Stimulated activated CD4-positive, alpha-beta T cell treated with anti-CD3 and anti-CD28 coated beads, Interleukin-1b, Interleukin-23, amount 100 ng/mL, for 24 hours (primary cell): ENCODE data around the gene DRD5.

Experiments
- DNase-seq, 4 experiments: peaks; one replicate each; pipeline ENCODE4 v3.0.0-alpha.2; 2020; ENCODE audit warnings: low read depth in 4 of 4, low spot score in 1 of 4

Gene DRD5

DNA sequence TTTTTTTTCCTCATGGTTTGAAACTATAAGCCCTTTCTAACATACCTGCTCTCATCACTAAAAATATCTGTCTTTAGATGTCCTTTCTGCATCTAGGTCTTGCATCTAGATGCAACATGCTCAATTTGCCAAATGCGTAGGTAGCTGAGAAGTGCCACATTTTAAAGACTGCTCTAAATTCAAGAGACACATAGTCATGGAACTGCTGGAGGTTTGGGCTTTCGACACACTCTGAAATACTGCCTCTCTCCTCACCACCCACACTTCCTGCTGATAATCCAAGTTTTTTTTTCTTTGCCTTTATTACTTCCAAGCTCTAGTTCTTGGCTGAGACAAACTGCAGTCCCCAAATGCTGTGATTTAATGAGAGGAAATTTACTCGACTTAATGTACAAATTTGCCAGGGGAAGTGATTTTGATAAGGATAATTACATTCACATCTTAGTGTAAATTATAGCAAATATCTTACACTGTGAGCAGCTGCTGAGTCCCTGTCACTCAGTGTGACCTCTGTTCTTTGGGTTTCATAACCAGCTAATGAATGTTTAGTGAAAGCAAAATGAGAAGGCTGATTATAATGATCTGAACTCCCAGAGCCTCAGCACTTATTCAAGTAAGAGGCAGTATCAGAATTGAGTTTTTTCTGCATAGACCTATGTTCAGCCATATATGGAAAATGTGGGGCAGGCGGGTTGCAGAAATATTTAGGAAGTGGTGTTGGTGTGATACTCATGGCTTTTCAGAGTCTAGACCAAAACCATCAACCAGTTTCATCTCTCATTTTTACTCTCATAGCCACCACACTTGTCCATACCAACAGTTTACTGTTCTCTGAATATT, 31.3 kb downstream of the DRD5 start:
- DNase-seq: no peak

GRCh38 chr4:9816285-9816684, 34.9 kb downstream of the DRD5 start:
- DNase-seq: no peak

DNA sequence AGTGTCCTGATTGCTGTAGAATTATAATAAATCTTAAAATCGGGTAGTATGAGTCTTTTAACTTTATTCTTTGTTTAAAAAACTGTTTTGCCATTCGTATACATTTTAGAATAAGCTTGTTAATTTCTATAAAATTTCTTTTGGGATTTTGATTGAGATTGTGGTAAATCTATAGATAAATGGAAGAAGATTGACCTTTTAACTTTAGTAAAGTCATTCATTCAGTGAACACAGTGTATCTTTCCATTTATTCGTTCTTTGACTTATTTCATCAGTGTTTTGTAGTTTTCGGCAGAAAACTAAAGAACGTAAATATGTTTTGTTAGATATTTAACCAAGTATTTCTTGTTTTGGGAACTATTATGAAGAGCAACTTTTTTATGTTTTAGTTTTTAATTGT, 38.9 kb downstream of the DRD5 start:
- DNase-seq: no peak

GRCh38 chr4:9825049-9825448, 43.6 kb downstream of the DRD5 start:
- no peak for DNase-seq

DNA sequence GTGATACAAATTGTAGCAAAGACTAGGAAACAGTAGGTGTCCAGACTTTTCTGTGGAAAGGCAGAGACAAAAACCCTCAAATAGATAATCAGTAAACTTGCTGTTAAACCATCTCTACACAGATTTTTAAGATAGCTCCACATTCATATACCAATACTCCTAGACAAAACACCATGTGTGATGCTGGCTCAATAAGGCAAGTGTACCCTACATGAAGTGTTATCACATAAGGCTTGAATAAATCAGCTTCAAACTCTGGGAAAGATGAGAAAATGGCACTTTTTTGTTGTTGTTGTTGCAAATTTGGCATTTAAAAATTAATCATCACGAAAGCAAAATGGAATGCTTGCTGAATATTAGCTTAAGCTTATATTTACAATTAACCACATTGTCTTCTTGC, 45.1 kb downstream of the DRD5 start:
- no peak for DNase-seq

GRCh38 chr4:9832640-9833039, 51.2 kb downstream of the DRD5 start:
- no peak for DNase-seq

GRCh38 chr4:9833421-9833820, 52.0 kb downstream of the DRD5 start:
- DNase-seq: no peak
